Activated gamma-delta T cell (primary cell): ENCODE results near the gene DCUN1D1.

Source experiments
- DNase-seq: peaks from one replicate; lab custom pipeline; 2025; lab: John Stamatoyannopoulos, UW

DCUN1D1 gene

DNA sequence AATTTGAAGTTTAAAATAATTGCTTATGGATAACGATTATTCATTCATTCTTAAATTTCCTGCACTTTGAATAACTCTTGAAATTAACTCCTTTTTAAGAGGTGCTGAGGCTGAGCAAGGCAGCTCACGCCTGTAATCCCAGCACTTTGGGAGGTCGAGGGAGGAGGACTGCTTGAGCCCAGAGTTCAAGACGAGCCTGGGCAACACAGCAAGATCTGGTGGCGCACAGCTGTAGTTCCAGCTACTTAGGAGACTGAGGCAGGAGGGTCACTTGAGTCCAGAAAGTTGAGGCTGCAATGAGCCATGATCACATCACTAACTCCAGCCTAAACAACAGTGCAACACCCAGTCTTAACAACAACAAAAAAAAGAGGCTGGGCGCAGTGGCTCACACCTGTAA lies 8.0 kb downstream of the DCUN1D1 start:
- no peak for DNase-seq

- DNase-seq = no peak
Measured at GRCh38 chr3:182971637-182972036, 8.7 kb downstream of the DCUN1D1 start.

DNA sequence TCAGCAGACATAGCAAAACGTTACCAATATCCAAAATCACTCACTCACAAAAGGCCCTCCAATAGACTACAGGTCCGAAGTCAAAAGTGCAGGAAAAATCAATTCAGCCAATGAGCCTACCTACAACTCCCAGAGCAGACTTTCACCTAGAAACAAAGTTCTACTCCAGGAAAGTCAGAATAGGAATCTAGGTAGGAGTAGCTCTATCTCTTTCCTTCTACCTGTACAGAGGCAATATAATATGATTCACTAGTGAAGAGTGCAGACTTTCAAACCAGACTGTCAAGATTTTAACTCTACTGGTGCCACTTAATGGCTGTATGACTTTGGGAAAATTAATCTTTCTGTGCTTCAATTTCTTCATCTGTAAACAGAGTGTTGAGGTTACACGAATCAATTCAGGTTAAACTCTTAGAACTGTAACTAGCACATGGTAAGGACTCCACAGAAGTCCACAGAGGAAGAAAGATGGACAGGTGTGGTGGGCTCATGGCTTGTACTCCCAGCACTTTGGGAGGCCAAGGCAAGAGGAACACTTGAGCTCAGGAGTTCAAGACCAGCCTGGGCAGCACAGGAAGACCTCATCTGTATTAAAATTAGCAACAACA lies 9.4 kb downstream of the DCUN1D1 start:
- DNase-seq = no peak

GRCh38 chr3:182969853-182970252 lies 10.5 kb downstream of the DCUN1D1 start:
- no peak for DNase-seq

GRCh38 chr3:182969277-182969676 lies 11.1 kb downstream of the DCUN1D1 start:
- DNase-seq = no peak

DNA sequence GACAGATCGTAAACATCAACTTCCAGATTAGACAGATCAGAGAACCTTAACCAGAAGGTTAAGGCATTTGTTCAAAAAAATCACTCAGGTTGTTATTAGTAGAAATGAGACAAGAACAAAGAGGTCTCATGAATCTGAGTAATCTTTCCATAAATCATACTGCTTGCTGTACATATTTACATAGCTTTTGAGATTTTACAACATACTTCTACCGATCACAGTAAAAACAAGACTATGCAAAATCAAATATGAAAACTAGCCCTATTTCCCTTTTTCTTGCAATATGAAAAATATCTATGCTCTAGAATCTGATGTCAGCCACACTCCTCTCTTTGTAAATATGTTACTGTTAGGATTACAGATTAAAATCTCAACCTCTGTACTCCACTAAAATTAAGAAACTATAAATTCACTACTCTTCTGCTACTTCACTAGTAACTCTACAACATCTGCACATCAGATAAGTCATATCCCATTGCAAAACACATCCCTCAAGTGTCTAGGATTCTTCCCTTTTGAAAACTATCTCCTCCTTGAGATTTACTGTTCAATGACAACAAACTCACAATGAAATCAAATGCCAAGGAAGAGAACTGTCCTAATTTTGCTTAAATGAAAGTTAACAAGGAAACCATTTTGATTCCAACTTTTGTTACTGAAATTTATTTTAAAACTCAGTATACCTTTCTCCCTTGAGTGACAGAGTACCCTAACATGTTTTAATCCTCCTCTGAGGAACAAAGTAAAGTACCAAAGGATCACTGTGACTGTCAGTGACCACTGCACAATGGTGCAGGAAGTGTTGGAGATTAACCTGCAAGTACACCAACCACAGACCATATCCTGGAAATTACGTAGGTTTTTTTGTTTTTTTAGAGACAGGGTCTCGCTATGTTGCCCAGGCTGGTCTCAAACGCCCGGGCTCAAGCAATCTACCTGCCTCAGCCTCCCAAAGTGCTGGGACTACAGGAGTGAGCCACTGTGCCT lies 12.8 kb downstream of the DCUN1D1 start:
- DNase-seq = no peak

- DNase-seq = no peak
Measured at GRCh38 chr3:182965861-182966366, 14.4 kb downstream of the DCUN1D1 start.

DNA sequence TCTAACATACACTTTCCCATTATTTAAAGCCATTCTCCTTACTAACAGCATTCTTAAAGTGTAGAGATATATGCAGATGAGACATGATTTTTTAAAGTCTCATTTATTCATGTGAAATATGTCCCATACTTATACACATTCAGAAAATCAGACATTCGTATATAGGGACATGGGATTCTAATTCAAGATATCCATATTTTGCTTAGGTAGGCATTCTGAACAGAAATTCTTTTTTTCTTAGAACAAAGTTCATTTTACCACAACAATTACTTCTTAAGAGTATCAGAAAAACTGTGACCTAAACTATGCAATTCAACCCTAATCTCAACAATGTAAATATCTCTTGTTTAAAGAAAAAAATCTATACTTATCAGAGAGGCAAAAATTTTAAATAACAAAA lies 16.2 kb downstream of the DCUN1D1 start:
- DNase-seq = no peak

- no peak for DNase-seq
Measured at GRCh38 chr3:182962166-182962565, 18.2 kb downstream of the DCUN1D1 start.

DNA sequence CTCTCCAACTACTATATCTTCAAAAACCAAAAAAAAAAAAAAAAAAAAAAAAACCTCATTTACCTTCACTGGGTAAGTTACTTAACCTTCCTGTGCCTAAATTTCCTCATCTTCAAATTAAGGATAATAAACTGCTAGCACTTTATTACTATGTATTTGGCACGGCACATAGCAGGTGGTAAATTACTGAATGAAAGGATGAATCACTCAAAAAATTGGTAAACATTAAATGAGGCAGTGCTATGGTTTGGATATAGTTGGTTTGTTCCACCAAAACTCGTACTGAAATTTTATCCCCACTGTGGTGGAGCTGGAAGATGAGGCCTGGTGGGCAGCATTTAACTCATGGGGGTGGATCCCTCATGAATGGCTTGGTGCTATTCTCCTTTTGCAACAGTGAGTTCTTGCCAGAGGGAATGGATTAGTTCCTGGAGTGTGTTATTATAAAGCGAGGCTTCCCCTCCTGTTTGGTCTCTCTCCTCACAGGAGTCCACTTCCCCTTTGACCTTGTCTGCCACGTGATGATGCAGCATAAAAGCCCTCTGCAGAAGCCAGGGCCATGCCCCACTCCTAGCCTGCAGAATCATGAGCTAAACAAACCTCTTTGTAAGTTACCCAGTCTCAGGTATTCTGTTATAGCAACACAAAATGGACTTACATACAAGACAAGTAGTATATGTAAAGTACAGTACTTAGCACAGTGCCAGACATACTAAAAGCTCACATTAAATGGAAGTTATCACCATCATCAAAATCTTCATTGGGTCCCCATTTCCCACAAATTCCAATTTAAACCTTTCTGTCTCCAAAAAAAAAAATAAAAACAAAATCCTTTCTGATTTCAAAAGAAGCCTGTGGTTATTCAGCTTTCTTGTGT lies 20.6 kb downstream of the DCUN1D1 start:
- no peak for DNase-seq

DNA sequence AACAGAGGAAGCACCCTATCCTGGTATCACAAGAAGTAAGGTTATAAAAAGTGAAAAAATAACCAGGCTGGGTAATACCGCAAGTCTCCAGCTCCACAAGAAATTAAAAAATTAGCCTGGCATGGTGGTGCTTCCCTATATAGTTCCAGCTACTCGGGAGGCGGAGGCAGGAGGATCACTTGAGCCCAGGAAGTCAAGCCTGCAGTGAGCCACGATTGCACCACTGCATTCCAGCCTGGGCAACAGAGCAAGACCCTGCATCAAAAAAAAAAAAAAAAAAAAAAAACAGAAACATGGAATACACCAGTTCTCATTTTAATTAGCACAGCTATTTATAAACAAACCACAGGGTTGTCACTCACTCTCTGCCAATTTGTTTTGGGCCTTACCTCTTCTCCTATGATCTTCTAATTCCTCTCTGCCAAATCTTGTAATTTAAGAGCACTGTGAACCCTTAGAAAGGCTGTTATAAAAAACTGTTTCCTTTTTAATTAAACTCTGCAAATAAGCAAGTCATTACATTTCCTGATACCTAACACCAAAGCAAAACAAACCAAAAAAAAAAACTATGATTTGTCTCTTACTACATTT lies 22.6 kb downstream of the DCUN1D1 start:
- DNase-seq = no peak

DNA sequence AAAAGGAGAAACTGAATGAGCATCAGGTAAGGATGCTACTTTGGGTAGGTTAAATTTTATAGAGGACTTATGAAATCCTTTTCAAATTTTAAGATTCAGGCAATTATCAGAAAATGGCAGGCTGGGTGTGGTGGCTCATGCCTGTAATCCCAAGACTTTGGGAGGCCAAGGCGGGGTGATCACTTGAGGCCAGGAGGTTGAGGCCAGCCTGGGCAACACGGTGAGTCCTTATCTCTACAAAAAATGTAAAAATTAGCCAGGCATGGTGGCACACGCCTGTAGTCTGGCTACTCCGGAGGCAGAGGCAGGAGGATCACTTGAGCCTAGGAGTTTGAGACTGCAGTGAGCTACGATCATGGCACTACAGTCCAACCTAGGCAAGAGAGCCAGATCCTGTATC lies 23.1 kb downstream of the DCUN1D1 start:
- DNase-seq = no peak

DNA sequence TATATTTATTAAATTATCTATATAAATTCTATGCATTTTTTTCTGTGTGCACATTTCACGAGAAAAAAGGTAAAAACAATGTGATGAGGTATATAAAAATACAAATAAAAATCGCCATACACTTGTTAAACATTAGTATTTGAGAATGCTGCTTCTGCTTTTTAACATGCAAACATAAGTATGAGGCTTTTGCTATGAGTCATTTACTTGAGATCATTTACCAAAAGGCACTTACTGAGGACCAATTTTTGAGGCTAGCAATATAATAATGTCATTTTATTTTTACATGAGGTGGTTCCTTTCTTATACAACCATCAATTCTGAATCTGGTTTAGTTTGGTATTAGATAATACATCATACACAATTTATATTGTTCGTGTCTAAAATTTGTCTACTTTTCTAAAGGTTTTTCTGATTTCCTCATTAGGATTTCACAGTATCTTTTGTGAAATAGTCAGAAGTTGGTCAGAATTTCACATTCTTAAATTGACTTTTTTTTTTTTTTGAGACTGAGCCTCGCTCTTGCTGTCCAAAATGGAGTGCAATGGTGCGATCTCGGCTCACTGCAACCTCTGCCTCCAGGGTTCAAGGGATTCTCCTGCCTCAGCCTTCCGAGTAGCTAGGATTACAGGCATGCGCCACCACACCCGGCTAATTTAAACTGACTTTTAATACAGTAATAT lies 25.6 kb downstream of the DCUN1D1 start:
- no peak for DNase-seq

GRCh38 chr3:182949688-182950087 lies 30.6 kb downstream of the DCUN1D1 start:
- DNase-seq = no peak

DNA sequence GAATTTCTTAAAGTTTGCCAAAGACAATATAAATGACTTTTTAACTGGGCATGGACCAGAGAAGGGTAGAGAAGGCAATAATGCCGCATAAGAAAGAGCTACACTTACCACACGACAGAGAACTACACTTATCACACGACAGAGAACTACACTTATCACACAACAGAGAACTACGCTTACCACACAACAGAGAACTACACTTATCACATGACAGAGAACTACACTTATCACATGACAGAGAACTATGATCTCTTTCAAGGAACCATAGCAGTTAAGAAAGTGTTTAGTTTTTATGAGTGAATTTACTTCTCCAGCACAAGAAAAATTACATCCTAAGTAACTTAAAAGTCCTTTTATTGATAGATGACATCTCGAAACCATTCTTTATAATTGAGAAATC lies 32.0 kb downstream of the DCUN1D1 start:
- DNase-seq = no peak

- DNase-seq = no peak
Measured at GRCh38 chr3:182947888-182948287, 32.5 kb downstream of the DCUN1D1 start.

DNA sequence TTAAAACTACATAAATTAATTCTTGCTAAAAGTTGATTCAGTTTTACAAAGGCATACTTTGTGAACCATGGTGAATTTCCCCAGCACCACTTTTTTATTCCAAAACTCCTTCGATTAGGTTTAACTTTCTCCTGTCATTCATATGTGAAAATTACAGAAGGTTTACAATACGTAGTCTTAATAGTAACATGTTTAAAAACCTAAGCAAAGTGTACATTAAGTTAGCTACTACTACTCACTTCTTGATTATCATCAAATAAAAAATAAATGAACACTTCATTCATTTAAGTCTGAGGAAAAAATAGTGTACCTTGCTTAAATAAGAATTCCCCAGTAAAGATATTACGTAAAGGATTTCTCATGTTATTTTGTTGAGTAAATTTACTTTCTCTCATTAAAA lies 38.6 kb downstream of the DCUN1D1 start:
- DNase-seq = no peak

DNA sequence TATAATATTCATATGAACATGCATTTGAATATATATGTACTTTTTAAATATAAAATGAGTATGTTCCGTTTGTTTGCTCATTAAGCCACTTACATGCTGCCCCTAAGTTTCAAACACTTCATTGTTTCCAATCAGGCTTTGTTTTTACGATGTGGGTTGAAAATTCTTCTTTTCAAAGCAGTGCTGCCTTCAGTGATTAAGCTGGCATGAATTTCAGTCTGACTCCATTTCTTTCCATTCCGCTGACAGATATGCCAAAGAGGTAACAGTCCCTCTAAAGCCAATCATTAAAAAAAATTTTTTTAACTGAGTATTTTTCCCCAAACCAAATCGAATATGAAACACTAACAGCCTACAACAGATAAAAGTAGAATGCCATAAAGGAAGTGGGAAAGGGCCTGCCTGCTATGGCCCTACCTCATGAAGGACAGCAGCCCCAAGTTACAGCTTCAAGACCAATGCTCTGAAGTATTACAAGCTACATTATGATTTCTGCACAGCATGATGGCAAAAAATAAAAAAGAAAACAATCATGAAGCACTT lies 40.0 kb downstream of the DCUN1D1 start:
- no peak for DNase-seq

- DNase-seq = no peak
Measured at GRCh38 chr3:182937293-182938051, 42.9 kb downstream of the DCUN1D1 start.

DNA sequence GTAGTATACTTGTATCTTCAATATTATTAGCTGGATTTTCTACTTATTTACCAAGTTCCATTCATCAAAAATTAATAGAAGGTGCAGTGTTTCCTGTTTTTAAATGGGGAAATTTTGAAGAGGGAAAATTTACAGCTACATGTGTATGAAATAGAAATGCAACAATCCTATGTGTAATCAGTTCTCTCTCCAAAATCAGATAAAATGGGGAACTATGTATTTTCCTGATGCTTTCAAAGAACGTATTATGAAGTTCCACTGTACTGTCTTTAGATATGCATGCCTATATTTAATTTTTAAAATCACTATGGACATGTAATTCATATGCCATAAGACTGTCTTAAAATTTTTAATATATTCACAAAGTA lies 43.4 kb downstream of the DCUN1D1 start:
- no peak for DNase-seq
